Measurements from ENCODE around the gene ADSS1. TPM values are rescaled to one million over a fixed set of nuclear protein-coding genes. Genes with fewer than 3 reads are reported as not detected.

ADSS1 gene
- total and polyA plus RNA-seq, 2 donors (not counting 1 experiment from before 2014, with no cell fraction given) = 2.2 to 3.5 TPM

GRCh38 chr14:104703269-104703668, 20.8 kb upstream of the ADSS1 start:
- H3K9ac ChIP-seq (ENCODE audit: insufficient read depth, low read length) = no peak overlapping the region
- no peaks in the 10 kb centered on the region for H3K27me3 ChIP-seq (ENCODE audit: control insufficient read depth, insufficient read depth, low read length)
- no peaks in the 10 kb centered on the region for H4K20me1 ChIP-seq (ENCODE audit: control insufficient read depth, extremely low read depth, insufficient read depth, low read length)
- H2AFZ ChIP-seq (ENCODE audit: low read length) = no peak overlapping the region
- DNase-seq (ENCODE audit: low read depth in 2 of 2) = no peak
- peaks cover 47% of the 10 kb centered on the region for H3K36me3 ChIP-seq (ENCODE audit: control insufficient read depth, insufficient read depth, low read length)
- H3K9me3 ChIP-seq (ENCODE audit: control insufficient read depth, insufficient read depth, low read depth, low read length) = no peaks in the 10 kb centered on the region
- peaks cover 9% of the 10 kb centered on the region for H3K4me1 ChIP-seq (ENCODE audit: control insufficient read depth, extremely low read depth, insufficient read depth, low read length)
- peaks cover 35% of the 10 kb centered on the region for H3K79me2 ChIP-seq (ENCODE audit: control insufficient read depth, insufficient read depth, low read length)
- TF ChIP-seq EZH2 (IDR thresholded peaks at IDR 0.05; ENCODE audit: low read length, missing control alignments) (no peak), CTCF (conservative IDR thresholded peaks at IDR 0.05 in 1 of 2, IDR thresholded peaks at IDR 0.05 in 1 of 2; ENCODE audit: low read depth in 1 of 2, low read length in 2 of 2) (no peak)
- H3K4me3 ChIP-seq (replicated peaks in 1 of 4; ENCODE audit: control extremely low read depth in 1 of 4, insufficient read depth in 1 of 4, low read depth in 3 of 4, low read length in 4 of 4) = no peak overlapping the region
- H3K4me2 ChIP-seq (ENCODE audit: extremely low read depth, insufficient read depth, low read length) = no peak overlapping the region
- no peak overlapping the region for H3K27ac ChIP-seq (ENCODE audit: insufficient read depth, low read length)

GRCh38 chr14:104704252-104704651, 19.8 kb upstream of the ADSS1 start:
- TF ChIP-seq EZH2 (IDR thresholded peaks at IDR 0.05; ENCODE audit: low read length, missing control alignments) (no peak), CTCF (conservative IDR thresholded peaks at IDR 0.05 in 1 of 2, IDR thresholded peaks at IDR 0.05 in 1 of 2; ENCODE audit: low read depth in 1 of 2, low read length in 2 of 2) (no peak)
- no peak overlapping the region for H2AFZ ChIP-seq (ENCODE audit: low read length)
- H3K4me1 ChIP-seq (ENCODE audit: control insufficient read depth, extremely low read depth, insufficient read depth, low read length) = peaks cover 10% of the 10 kb centered on the region
- no peak overlapping the region for H3K9ac ChIP-seq (ENCODE audit: insufficient read depth, low read length)
- no peaks in the 10 kb centered on the region for H3K9me3 ChIP-seq (ENCODE audit: control insufficient read depth, insufficient read depth, low read depth, low read length)
- H4K20me1 ChIP-seq (ENCODE audit: control insufficient read depth, extremely low read depth, insufficient read depth, low read length) = no peaks in the 10 kb centered on the region
- peaks cover 26% of the 10 kb centered on the region for H3K79me2 ChIP-seq (ENCODE audit: control insufficient read depth, insufficient read depth, low read length)
- no peak overlapping the region for H3K4me3 ChIP-seq (replicated peaks in 1 of 4; ENCODE audit: control extremely low read depth in 1 of 4, insufficient read depth in 1 of 4, low read depth in 3 of 4, low read length in 4 of 4)
- peaks cover 48% of the 10 kb centered on the region for H3K36me3 ChIP-seq (ENCODE audit: control insufficient read depth, insufficient read depth, low read length)
- H3K27me3 ChIP-seq (ENCODE audit: control insufficient read depth, insufficient read depth, low read length) = no peaks in the 10 kb centered on the region
- H3K27ac ChIP-seq (ENCODE audit: insufficient read depth, low read length) = no peak overlapping the region
- DNase-seq (ENCODE audit: low read depth in 2 of 2) = no peak
- H3K4me2 ChIP-seq (ENCODE audit: extremely low read depth, insufficient read depth, low read length) = no peak overlapping the region

- H3K4me3 ChIP-seq (replicated peaks in 1 of 4; ENCODE audit: control extremely low read depth in 1 of 4, insufficient read depth in 1 of 4, low read depth in 3 of 4, low read length in 4 of 4) = no peak overlapping the region
- H3K4me2 ChIP-seq (ENCODE audit: extremely low read depth, insufficient read depth, low read length) = no peak overlapping the region
- no peaks in the 10 kb centered on the region for H3K27me3 ChIP-seq (ENCODE audit: control insufficient read depth, insufficient read depth, low read length)
- H3K9ac ChIP-seq (ENCODE audit: insufficient read depth, low read length) = no peak overlapping the region
- no peaks in the 10 kb centered on the region for H3K9me3 ChIP-seq (ENCODE audit: control insufficient read depth, insufficient read depth, low read depth, low read length)
- peaks cover 56% of the 10 kb centered on the region for H3K36me3 ChIP-seq (ENCODE audit: control insufficient read depth, insufficient read depth, low read length)
- TF ChIP-seq EZH2 (IDR thresholded peaks at IDR 0.05; ENCODE audit: low read length, missing control alignments) (no peak), CTCF (conservative IDR thresholded peaks at IDR 0.05 in 1 of 2, IDR thresholded peaks at IDR 0.05 in 1 of 2; ENCODE audit: low read depth in 1 of 2, low read length in 2 of 2) (no peak)
- H4K20me1 ChIP-seq (ENCODE audit: control insufficient read depth, extremely low read depth, insufficient read depth, low read length) = no peaks in the 10 kb centered on the region
- peaks cover 14% of the 10 kb centered on the region for H3K79me2 ChIP-seq (ENCODE audit: control insufficient read depth, insufficient read depth, low read length)
- DNase-seq (ENCODE audit: low read depth in 2 of 2) = no peak
- peaks cover 4% of the 10 kb centered on the region for H3K4me1 ChIP-seq (ENCODE audit: control insufficient read depth, extremely low read depth, insufficient read depth, low read length)
- H2AFZ ChIP-seq (ENCODE audit: low read length) = no peak overlapping the region
- no peak overlapping the region for H3K27ac ChIP-seq (ENCODE audit: insufficient read depth, low read length)
Observed at GRCh38 chr14:104705340-104706047, 18.5 kb upstream of the ADSS1 start.

All from fibroblast of lung (primary cell).